Measurements from ENCODE around the gene TRDMT1. TPM values are rescaled to one million over a fixed set of nuclear protein-coding genes. Genes with fewer than 3 reads are reported as not detected.

Gene TRDMT1
- total RNA-seq, 1 donor from 2014 or later, result 6.6 TPM

DNA sequence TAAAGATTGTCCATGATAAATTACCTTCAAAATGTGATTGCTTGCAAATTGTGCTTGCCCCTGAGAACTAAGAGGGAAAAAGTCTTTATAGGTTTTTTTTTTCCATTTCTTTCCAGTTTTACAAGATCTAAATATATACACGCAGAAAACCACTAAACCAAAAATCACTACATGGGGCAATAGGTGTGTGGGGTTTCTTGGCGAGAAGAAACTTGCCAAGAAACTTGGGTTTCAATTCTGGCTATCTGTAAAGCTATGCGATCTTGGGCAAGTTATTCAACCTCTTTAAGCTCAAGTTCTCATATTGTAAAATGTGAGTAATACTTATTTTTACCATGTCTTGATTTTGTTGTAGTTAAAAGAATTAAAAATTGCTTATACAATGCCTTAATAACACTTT, 88.9 kb downstream of the TRDMT1 start:
- Mint-ChIP-seq H3K9me3 (ENCODE audit: unreplicated experiment) (no peaks in the 10 kb centered on the region), H3K4me3 (ENCODE audit: unreplicated experiment) (no peak overlapping the region), H3K27me3 (ENCODE audit: unreplicated experiment) (no peaks in the 10 kb centered on the region), H3K27ac (ENCODE audit: unreplicated experiment) (no peak overlapping the region), H3K4me1 (ENCODE audit: unreplicated experiment) (peaks cover 11% of the 10 kb centered on the region), H3K36me3 (ENCODE audit: unreplicated experiment) (peaks cover 3% of the 10 kb centered on the region)
- no peak for DNase-seq (ENCODE audit: extremely low spot score, unreplicated experiment)
- TF ChIP-seq, protein P1, sequence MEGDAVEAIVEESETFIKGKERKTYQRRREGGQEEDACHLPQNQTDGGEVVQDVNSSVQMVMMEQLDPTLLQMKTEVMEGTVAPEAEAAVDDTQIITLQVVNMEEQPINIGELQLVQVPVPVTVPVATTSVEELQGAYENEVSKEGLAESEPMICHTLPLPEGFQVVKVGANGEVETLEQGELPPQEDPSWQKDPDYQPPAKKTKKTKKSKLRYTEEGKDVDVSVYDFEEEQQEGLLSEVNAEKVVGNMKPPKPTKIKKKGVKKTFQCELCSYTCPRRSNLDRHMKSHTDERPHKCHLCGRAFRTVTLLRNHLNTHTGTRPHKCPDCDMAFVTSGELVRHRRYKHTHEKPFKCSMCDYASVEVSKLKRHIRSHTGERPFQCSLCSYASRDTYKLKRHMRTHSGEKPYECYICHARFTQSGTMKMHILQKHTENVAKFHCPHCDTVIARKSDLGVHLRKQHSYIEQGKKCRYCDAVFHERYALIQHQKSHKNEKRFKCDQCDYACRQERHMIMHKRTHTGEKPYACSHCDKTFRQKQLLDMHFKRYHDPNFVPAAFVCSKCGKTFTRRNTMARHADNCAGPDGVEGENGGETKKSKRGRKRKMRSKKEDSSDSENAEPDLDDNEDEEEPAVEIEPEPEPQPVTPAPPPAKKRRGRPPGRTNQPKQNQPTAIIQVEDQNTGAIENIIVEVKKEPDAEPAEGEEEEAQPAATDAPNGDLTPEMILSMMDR (IDR thresholded peaks at IDR 0.05), result no peak

DNA sequence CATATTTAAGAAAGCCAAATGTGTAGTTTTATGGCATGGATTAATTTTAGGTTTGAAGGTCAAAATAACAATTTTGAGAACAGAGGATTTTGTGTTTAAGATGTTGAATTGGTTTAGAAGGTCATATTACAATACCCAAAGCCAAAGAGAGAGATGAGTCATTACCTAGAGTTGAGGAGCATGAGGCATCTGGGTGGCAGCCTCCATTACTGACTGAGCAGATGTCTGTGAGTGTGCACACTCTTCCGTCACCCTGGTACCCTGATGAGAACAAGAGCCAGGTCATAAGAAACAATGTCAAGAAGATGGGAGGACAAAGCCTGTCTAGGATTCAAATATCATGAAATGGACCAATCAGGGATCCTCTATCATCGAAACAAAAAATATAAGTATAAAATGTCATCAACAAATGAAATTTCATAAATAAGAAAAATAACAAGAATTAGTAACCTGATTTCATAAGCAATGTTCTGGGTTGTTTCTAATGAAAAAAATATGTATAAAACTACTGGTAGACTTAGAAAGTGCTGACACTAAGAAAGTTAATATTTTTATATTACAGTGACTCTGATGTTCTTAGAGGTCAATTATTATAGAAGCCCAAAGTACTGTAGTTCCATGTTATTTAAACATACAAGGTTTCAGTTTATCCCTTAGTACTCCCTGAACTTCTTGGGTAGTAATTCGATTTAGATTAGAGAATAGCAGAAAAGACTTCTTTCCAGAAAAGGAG, 91.8 kb downstream of the TRDMT1 start:
- Mint-ChIP-seq H3K4me3 (ENCODE audit: unreplicated experiment) (no peak overlapping the region), H3K27me3 (ENCODE audit: unreplicated experiment) (no peaks in the 10 kb centered on the region), H3K36me3 (ENCODE audit: unreplicated experiment) (peaks cover 3% of the 10 kb centered on the region), H3K9me3 (ENCODE audit: unreplicated experiment) (no peaks in the 10 kb centered on the region), H3K27ac (ENCODE audit: unreplicated experiment) (no peak overlapping the region), H3K4me1 (ENCODE audit: unreplicated experiment) (peaks cover 11% of the 10 kb centered on the region)
- TF ChIP-seq, protein P1 (IDR thresholded peaks at IDR 0.05), result no peak
- DNase-seq (ENCODE audit: extremely low spot score, unreplicated experiment), result no peak

DNA sequence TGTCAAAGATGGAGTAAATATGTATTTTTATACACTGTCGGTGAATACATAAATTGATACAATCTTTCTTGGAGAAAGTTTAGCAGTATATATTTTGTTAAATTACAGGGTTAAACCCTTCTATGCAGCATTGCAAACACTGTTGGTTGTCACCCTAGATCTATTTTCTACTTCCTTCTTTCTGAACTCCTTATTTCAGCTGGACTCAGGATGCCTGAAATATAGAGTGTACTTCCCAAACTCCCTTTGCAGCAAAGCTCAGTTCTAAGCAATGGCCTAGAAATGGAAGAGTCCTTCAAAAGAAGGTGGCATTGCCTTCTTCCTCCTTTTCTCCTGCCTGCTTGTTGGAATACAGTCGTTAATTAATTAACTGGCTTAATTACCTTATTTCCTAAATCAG, 92.4 kb downstream of the TRDMT1 start:
- TF ChIP-seq, protein P1 (IDR thresholded peaks at IDR 0.05), result no peak
- no peak for DNase-seq (ENCODE audit: extremely low spot score, unreplicated experiment)
- Mint-ChIP-seq H3K27ac (ENCODE audit: unreplicated experiment) (no peak overlapping the region), H3K9me3 (ENCODE audit: unreplicated experiment) (no peaks in the 10 kb centered on the region), H3K27me3 (ENCODE audit: unreplicated experiment) (no peaks in the 10 kb centered on the region), H3K4me1 (ENCODE audit: unreplicated experiment) (peaks cover 11% of the 10 kb centered on the region), H3K4me3 (ENCODE audit: unreplicated experiment) (no peak overlapping the region), H3K36me3 (ENCODE audit: unreplicated experiment) (no peaks in the 10 kb centered on the region)

DNA sequence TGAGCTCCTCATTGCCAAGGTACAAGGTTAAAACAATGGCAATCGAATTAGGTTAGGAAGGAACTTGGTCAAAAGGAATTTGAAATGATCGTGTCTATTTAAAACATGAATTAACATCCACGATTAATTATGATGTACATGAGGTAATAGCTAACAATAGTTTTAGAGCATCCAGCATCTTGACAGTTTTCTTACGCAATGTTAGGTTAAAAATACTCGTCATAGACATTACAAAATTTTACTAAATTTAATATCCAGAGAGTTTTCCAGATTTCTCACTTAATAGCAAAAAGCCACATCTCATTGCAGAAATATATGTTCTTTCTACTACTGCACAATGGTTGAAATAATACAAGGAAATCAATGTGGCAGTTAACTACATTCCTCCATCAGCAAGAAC, 94.5 kb downstream of the TRDMT1 start:
- no peaks in the 10 kb centered on the region for H3K9me3 Mint-ChIP-seq (ENCODE audit: unreplicated experiment)
- H3K4me3 Mint-ChIP-seq (ENCODE audit: unreplicated experiment), result no peak overlapping the region
- DNase-seq (ENCODE audit: extremely low spot score, unreplicated experiment), result no peak
- TF ChIP-seq, protein P1 (IDR thresholded peaks at IDR 0.05), result no peak
- no peaks in the 10 kb centered on the region for H3K36me3 Mint-ChIP-seq (ENCODE audit: unreplicated experiment)
- H3K27ac Mint-ChIP-seq (ENCODE audit: unreplicated experiment), result no peak overlapping the region
- H3K27me3 Mint-ChIP-seq (ENCODE audit: unreplicated experiment), result no peaks in the 10 kb centered on the region
- H3K4me1 Mint-ChIP-seq (ENCODE audit: unreplicated experiment), result peaks cover 8% of the 10 kb centered on the region

DNA sequence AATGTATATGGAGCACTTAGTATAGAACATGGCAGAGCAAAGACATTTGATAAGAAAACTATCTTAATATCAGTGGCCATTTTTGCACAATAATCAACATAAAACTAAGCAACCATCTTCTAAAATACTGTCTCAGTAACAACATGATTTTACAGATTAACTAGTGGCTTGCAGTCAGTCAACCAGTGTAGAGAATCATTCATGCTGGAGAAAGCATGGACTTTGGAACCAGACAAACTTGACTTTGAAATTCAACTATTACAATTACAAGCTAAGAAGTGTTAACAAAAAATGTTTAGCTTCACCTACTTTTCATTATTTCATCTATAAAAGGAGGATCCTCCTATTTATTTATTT, 99.6 kb downstream of the TRDMT1 start:
- Mint-ChIP-seq H3K36me3 (ENCODE audit: unreplicated experiment) (peaks cover 2% of the 10 kb centered on the region), H3K4me3 (ENCODE audit: unreplicated experiment) (no peak overlapping the region), H3K27ac (ENCODE audit: unreplicated experiment) (no peak overlapping the region), H3K4me1 (ENCODE audit: unreplicated experiment) (peaks cover 8% of the 10 kb centered on the region), H3K9me3 (ENCODE audit: unreplicated experiment) (peaks cover 3% of the 10 kb centered on the region), H3K27me3 (ENCODE audit: unreplicated experiment) (no peaks in the 10 kb centered on the region)
- TF ChIP-seq, protein P1 (IDR thresholded peaks at IDR 0.05), result no peak
- no peak for DNase-seq (ENCODE audit: extremely low spot score, unreplicated experiment)
